MM.1S (cell line): ENCODE results near the gene ACCS.

Experiments used
- DNase-seq: peaks from one replicate; pipeline ENCODE4 v3.0.0-alpha.2; 2015
- H2AFZ ChIP-seq: fragments of 300-600 bp; sonication (generic); 2 replicates; pipeline ENCODE4 v1.6.0; 2016; ENCODE audit warnings: antibody characterized with exemption, low read length
- H3F3A ChIP-seq: fragments of 300-600 bp; sonication (generic); 2 replicates; pipeline ENCODE4 v1.6.1; 2016; ENCODE audit warnings: mild to moderate bottlenecking, antibody characterized with exemption, low read length, moderate library complexity, mixed read lengths; ENCODE audit not compliant: insufficient read depth
- H3K27ac ChIP-seq: fragments of 300-600 bp; sonication (generic); 2 replicates; pipeline ENCODE4 v1.5.1; 2016; ENCODE audit warnings: mild to moderate bottlenecking, low read length
- H3K27me3 ChIP-seq: fragments of 300-600 bp; sonication (generic); replicated peaks from 2 replicates; pipeline ENCODE4 v1.6.0; 2016; ENCODE audit warnings: low read length; ENCODE audit not compliant: insufficient read depth
- H3K36me3 ChIP-seq: fragments of 300-600 bp; sonication (generic); replicated peaks from 2 replicates; pipeline ENCODE4 v1.6.1; 2016; ENCODE audit warnings: mild to moderate bottlenecking, low read length, mixed read lengths; ENCODE audit not compliant: insufficient read depth
- H3K4me1 ChIP-seq: fragments of 300-600 bp; sonication (generic); 2 replicates; pipeline ENCODE4 v1.6.1; 2016; ENCODE audit warnings: low read length, mixed read lengths
- H3K4me2 ChIP-seq: fragments of 300-600 bp; sonication (generic); 2 replicates; pipeline ENCODE4 v1.6.0; 2016; ENCODE audit warnings: low read depth, low read length
- H3K4me3 ChIP-seq: fragments of 300-600 bp; sonication (generic); 2 replicates; pipeline ENCODE4 v1.5.1; 2016; ENCODE audit warnings: low read length, mixed read lengths
- H3K79me2 ChIP-seq: fragments of 300-600 bp; sonication (generic); 2 replicates; pipeline ENCODE4 v1.6.1; 2016; ENCODE audit warnings: mixed run types, low read length, mixed read lengths
- H3K9ac ChIP-seq: fragments of 300-600 bp; sonication (generic); 2 replicates; pipeline ENCODE4 v1.6.1; 2016; ENCODE audit warnings: low read length, mixed read lengths
- H3K9me2 ChIP-seq: fragments of 300-600 bp; sonication (generic); replicated peaks from 2 replicates; pipeline ENCODE4 v1.6.1; 2016; ENCODE audit warnings: mild to moderate bottlenecking, low read length, mixed read lengths; ENCODE audit not compliant: insufficient read depth
- H3K9me3 ChIP-seq: fragments of 300-600 bp; sonication (generic); replicated peaks from 2 replicates; pipeline ENCODE4 v1.6.1; 2016; ENCODE audit warnings: mild to moderate bottlenecking, low read length, mixed read lengths; ENCODE audit not compliant: insufficient read depth
- H4K20me1 ChIP-seq: fragments of 300-600 bp; sonication (generic); 2 replicates; pipeline ENCODE4 v1.6.1; 2016; ENCODE audit warnings: mild to moderate bottlenecking, low read length, moderate library complexity, mixed read lengths; ENCODE audit not compliant: insufficient read depth
- CTCF ChIP-seq: fragments of 300-600 bp; sonication (generic); IDR thresholded peaks from 2 replicates; pipeline ENCODE4 v1.5.1; 2016; ENCODE audit warnings: antibody characterized with exemption, low read length, mixed read lengths
- EZH2 ChIP-seq: fragments of 300-600 bp; sonication (generic); optimal IDR thresholded peaks from 2 replicates; pipeline ENCODE3; 2017; ENCODE audit warnings: low read depth, mild to moderate bottlenecking, antibody characterized with exemption, low read length, mixed read lengths
- EZH2phosphoT487 ChIP-seq: fragments of 300-600 bp; sonication (generic); IDR thresholded peaks from 2 replicates; pipeline ENCODE4 v1.6.1; 2018; ENCODE audit warnings: antibody characterized with exemption, low read length

The ACCS gene

GRCh38 chr11:44065841-44066731 lies at the start of gene ACCS:
TSS of gene ACCS (plus strand) at chr11:44066270. CDS start at chr11:44067628, 1,358 bp downstream.
- H3K4me1 ChIP-seq: no peaks in the 10 kb centered on the region
- H3K9ac ChIP-seq: peak within 1 kb of the TSS; percentile 59
- DNase-seq: peak; percentile 87
- H3K27ac ChIP-seq: no peak within 1 kb of the TSS; the same call in 1 of the 2 replicates
- peak within 1 kb of the TSS; percentile 94 for H3K4me3 ChIP-seq
- TF ChIP-seq CTCF: peak; percentile 77
- no peak for TF ChIP-seq EZH2
- no peaks in the 10 kb centered on the region for H4K20me1 ChIP-seq
- H3K27me3 ChIP-seq: no peaks in the 10 kb centered on the region
- H3K36me3 ChIP-seq: no peaks in the 10 kb centered on the region
- peak within 1 kb of the TSS; percentile 89 for H2AFZ ChIP-seq
- no peaks in the 10 kb centered on the region for H3F3A ChIP-seq
- H3K79me2 ChIP-seq: no peaks in the 10 kb centered on the region
- H3K9me3 ChIP-seq: no peaks in the 10 kb centered on the region
- H3K9me2 ChIP-seq: no peaks in the 10 kb centered on the region
- H3K4me2 ChIP-seq: peak within 1 kb of the TSS; percentile 84

GRCh38 chr11:44016546-44017442 lies 49.3 kb upstream of the ACCS start:
- TF ChIP-seq EZH2: no peak
- no peak for TF ChIP-seq EZH2phosphoT487
- DNase-seq: no peak
- H3F3A ChIP-seq: no peaks in the 10 kb centered on the region
- no peaks in the 10 kb centered on the region for H3K36me3 ChIP-seq
- no peaks in the 10 kb centered on the region for H3K4me1 ChIP-seq
- H3K9me3 ChIP-seq: no peaks in the 10 kb centered on the region
- H3K9me2 ChIP-seq: no peaks in the 10 kb centered on the region
- no peaks in the 10 kb centered on the region for H3K79me2 ChIP-seq
- H2AFZ ChIP-seq: no peak overlapping the region
- no peak overlapping the region for H3K4me2 ChIP-seq
- no peak overlapping the region for H3K27ac ChIP-seq
- H3K9ac ChIP-seq: no peak overlapping the region
- no peaks in the 10 kb centered on the region for H3K27me3 ChIP-seq
- no peak overlapping the region for H3K4me3 ChIP-seq
- no peaks in the 10 kb centered on the region for H4K20me1 ChIP-seq

- Histone ChIP-seq H3K9me3 (no peaks in the 10 kb centered on the region), H3K4me2 (no peak overlapping the region), H3K27me3 (no peaks in the 10 kb centered on the region), H3K79me2 (no peaks in the 10 kb centered on the region), H3K4me3 (no peak overlapping the region), H3K4me1 (no peaks in the 10 kb centered on the region), H3K9me2 (no peaks in the 10 kb centered on the region), H4K20me1 (no peaks in the 10 kb centered on the region), H3F3A (no peaks in the 10 kb centered on the region), H2AFZ (no peak overlapping the region), H3K9ac (no peak overlapping the region), H3K27ac (no peak overlapping the region), H3K36me3 (no peaks in the 10 kb centered on the region)
- DNase-seq: no peak
- no peak for TF ChIP-seq EZH2
- no peak for TF ChIP-seq CTCF
- TF ChIP-seq EZH2phosphoT487: no peak
Observed at GRCh38 chr11:44017443-44018126, 48.5 kb upstream of the ACCS start.
